Measurements from ENCODE around the gene RTL1. TPM values are rescaled to one million over a fixed set of nuclear protein-coding genes. Genes with fewer than 3 reads are reported as not detected.

The RTL1 gene
- total and polyA plus RNA-seq, 2 of the 8 experiments (the other 6 are each of a cell fraction or from before 2014, with no cell fraction given): not detected

MicroRNAs within 50 kb of the gene (microRNA counts, 767-probe panel; counts per million panel counts)
- microRNA hsa-miR-127-3p: 879 counts per million, percentile 95 among the panel's probes with 10 or more counts
- 879 counts per million, percentile 95 among the panel's probes with 10 or more counts for microRNA hsa-miR-127-5p
- microRNA hsa-miR-136-5p: 879 counts per million, percentile 95 among the panel's probes with 10 or more counts
- microRNA hsa-miR-337-3p: 879 counts per million, percentile 95 among the panel's probes with 10 or more counts
- 879 counts per million, percentile 95 among the panel's probes with 10 or more counts for microRNA hsa-miR-337-5p
- 879 counts per million, percentile 95 among the panel's probes with 10 or more counts for microRNA hsa-miR-370
- microRNA hsa-miR-431-5p: 879 counts per million, percentile 95 among the panel's probes with 10 or more counts
- 879 counts per million, percentile 95 among the panel's probes with 10 or more counts for microRNA hsa-miR-432-5p
- 879 counts per million, percentile 95 among the panel's probes with 10 or more counts for microRNA hsa-miR-433
- 879 counts per million, percentile 95 among the panel's probes with 10 or more counts for microRNA hsa-miR-493-3p
- microRNA hsa-miR-665: 879 counts per million, percentile 95 among the panel's probes with 10 or more counts
- 879 counts per million, percentile 95 among the panel's probes with 10 or more counts for microRNA hsa-miR-770-5p

Small RNAs within 50 kb of the gene (microRNA-seq; reads per million reads assigned to microRNA genes)
- gene MIR127 (ENCODE audit: borderline microRNAs expressed in 2 of 2, borderline number of aligned reads in 2 of 2, borderline replicate concordance in 1 of 2) (0.23 to 3.7 reads per million in 2 experiments), gene MIR136 (ENCODE audit: borderline microRNAs expressed in 2 of 2, borderline number of aligned reads in 2 of 2, borderline replicate concordance in 1 of 2) (0 to 0.23 reads per million in 2 experiments), gene MIR337 (ENCODE audit: borderline microRNAs expressed in 2 of 2, borderline number of aligned reads in 2 of 2, borderline replicate concordance in 1 of 2) (0 to 0.20 reads per million in 2 experiments), gene MIR370 (ENCODE audit: borderline microRNAs expressed in 2 of 2, borderline number of aligned reads in 2 of 2, borderline replicate concordance in 1 of 2) (0.23 to 0.81 reads per million in 2 experiments), gene MIR431 (ENCODE audit: borderline microRNAs expressed in 2 of 2, borderline number of aligned reads in 2 of 2, borderline replicate concordance in 1 of 2) (0.23 to 2.8 reads per million in 2 experiments), gene MIR432 (ENCODE audit: borderline microRNAs expressed in 2 of 2, borderline number of aligned reads in 2 of 2, borderline replicate concordance in 1 of 2) (0.23 to 1.8 reads per million in 2 experiments), gene MIR433 (ENCODE audit: borderline microRNAs expressed in 2 of 2, borderline number of aligned reads in 2 of 2, borderline replicate concordance in 1 of 2) (0 to 0.20 reads per million in 2 experiments), gene MIR493 (ENCODE audit: borderline microRNAs expressed in 2 of 2, borderline number of aligned reads in 2 of 2, borderline replicate concordance in 1 of 2) (0.41 to 1.1 reads per million in 2 experiments), gene MIR665 (ENCODE audit: borderline microRNAs expressed in 2 of 2, borderline number of aligned reads in 2 of 2, borderline replicate concordance in 1 of 2) (0 reads per million in 2 experiments)

Small RNAs within 50 kb of the gene (small RNA-seq; reads per million reads assigned to genes)
- gene MIR127 (ENCODE audit: insufficient read depth) (not detected), gene MIR136 (ENCODE audit: insufficient read depth) (not detected), gene MIR337 (ENCODE audit: insufficient read depth) (3.3 reads per million, percentile 42 among the genes with 10 or more reads in this experiment), gene MIR370 (ENCODE audit: insufficient read depth) (26.6 reads per million, percentile 94 among the genes with 10 or more reads in this experiment), gene MIR431 (ENCODE audit: insufficient read depth) (not detected), gene MIR432 (ENCODE audit: insufficient read depth) (not detected), gene MIR433 (ENCODE audit: insufficient read depth) (not detected), gene MIR493 (ENCODE audit: insufficient read depth) (68.6 reads per million, percentile 97 among the genes with 10 or more reads in this experiment), gene RF02145 (ENCODE audit: insufficient read depth) (not detected), gene SNORD112 (ENCODE audit: insufficient read depth) (not detected), gene SNORD113-1 (ENCODE audit: insufficient read depth) (not detected), gene SNORD113-2 (ENCODE audit: insufficient read depth) (not detected), gene SNORD113-3 (ENCODE audit: insufficient read depth) (1.4 reads per million), gene SNORD113-4 (ENCODE audit: insufficient read depth) (0.51 reads per million), gene SNORD113-5 (ENCODE audit: insufficient read depth) (1.2 reads per million), gene SNORD113-6 (ENCODE audit: insufficient read depth) (2.4 reads per million, percentile 26 among the genes with 10 or more reads in this experiment), gene SNORD113-7 (ENCODE audit: insufficient read depth) (3.9 reads per million, percentile 51 among the genes with 10 or more reads in this experiment), gene SNORD113-8 (ENCODE audit: insufficient read depth) (5.7 reads per million, percentile 66 among the genes with 10 or more reads in this experiment), gene SNORD113-9 (ENCODE audit: insufficient read depth) (3.3 reads per million, percentile 42 among the genes with 10 or more reads in this experiment), gene SNORD114-1 (ENCODE audit: insufficient read depth) (2.2 reads per million, percentile 22 among the genes with 10 or more reads in this experiment), gene SNORD114-2 (ENCODE audit: insufficient read depth) (not detected), gene SNORD114-3 (ENCODE audit: insufficient read depth) (2.1 reads per million, percentile 17 among the genes with 10 or more reads in this experiment)

Other genes starting within 250 kb of the RTL1 start
- gene DLK1, start 176.8 kb downstream of the RTL1 start, total RNA-seq (2021; fragmentation: NEBNext Ultra II Directional; extraction: Animal tissue kit (Norgen Biotek cat#: 25700)): 0.42 and 1.3 TPM in 2 replicates
- 2.4 and 7.1 TPM in 2 replicates for gene DLK1, start 176.8 kb downstream of the RTL1 start, polyA plus RNA-seq (2011; rRNA removed)
- 1.1 and 1.3 TPM in 2 replicates for gene MEG3, start 77.6 kb downstream of the RTL1 start, total RNA-seq (2021; fragmentation: NEBNext Ultra II Directional; extraction: Animal tissue kit (Norgen Biotek cat#: 25700))
- gene MEG3, start 77.6 kb downstream of the RTL1 start, polyA plus RNA-seq (2011; rRNA removed): 0.17 and 0.49 TPM in 2 replicates

Data from H1 (cell line).